Measurements from ENCODE around the gene RNF151. TPM values are rescaled to one million over a fixed set of nuclear protein-coding genes. Genes with fewer than 3 reads are reported as not detected.

RNF151 gene
- total and polyA plus RNA-seq, 2 of the 13 experiments (the other 11 are each of a cell fraction or from before 2014, with no cell fraction given) = not detected

GRCh38 chr16:1982013-1982433 lies 15.4 kb downstream of the RNF151 start (continued):
- TF ChIP-seq ARID4A (CRISPR knock-in tag; IDR thresholded peaks at IDR 0.05; ENCODE audit: borderline replicate concordance) = 0 out of 2 replicates have a peak, but pooled peaks have one; percentile 17
- no peak for TF ChIP-seq ZZZ3 (CRISPR knock-in tag; IDR thresholded peaks at IDR 0.05; ENCODE audit: borderline replicate concordance)

- Histone ChIP-seq H4K20me1 (ENCODE audit: insufficient read depth, low read length) (no peaks in the 10 kb centered on the region), H3K36me3 (replicated peaks in 1 of 2; ENCODE audit: control insufficient read depth in 1 of 2, insufficient read depth in 2 of 2, low read length in 2 of 2) (peaks cover 12 to 21% of the 10 kb centered on the region in 2 experiments; a peak in 4 of 5 replicates), H3K27ac (ENCODE audit: extremely low read length, insufficient read depth, low read length) (peak overlapping the region; percentile 97), H2AFZ (ENCODE audit: low read length) (no peak overlapping the region), H3K27me3 (ENCODE audit: control insufficient read depth in 1 of 2, insufficient read depth in 2 of 2, low read length in 2 of 2) (no peaks in the 10 kb centered on the region), H3K9me3 (ENCODE audit: low read length) (no peaks in the 10 kb centered on the region), H3K4me3 (replicated peaks in 1 of 3; ENCODE audit: insufficient read depth in 1 of 3, low read depth in 2 of 3, low read length in 3 of 3) (peak overlapping the region; percentile 65 to 84 (median 81); a peak in 5 of 6 replicates), H3K9ac (ENCODE audit: insufficient read depth, low read depth, low read length) (peak overlapping the region; percentile 64), H3K79me2 (ENCODE audit: insufficient read depth, low read length) (peaks cover 13% of the 10 kb centered on the region), H3K4me1 (ENCODE audit: insufficient read depth, low read length) (peaks cover 47% of the 10 kb centered on the region), H3K4me2 (ENCODE audit: low read depth, low read length) (peak overlapping the region; percentile 91)
- BruUV-seq (replicated peaks) = no TSS peak
- intact Hi-C loops (cut with micrococcal nuclease; ENCODE audit: unreplicated experiment) (no loop called here), in situ Hi-C loops (cut with HindIII; ENCODE audit: extremely low pct_ligation_motif_present, low pct_unique_long_range_greater_than_20kb) (no loop called here)
- WGBS (ENCODE audit: low lambda C conversion rate) = 48% methylated on average over 13 of the region's 19 CpGs
- DNase-seq (ENCODE audit: low spot score) (no peak), ATAC-seq (no peak), FAIRE-seq (no peak)
- CTCF ChIA-PET (ENCODE audit: low intra/inter-chr PET ratio, low total read pairs) = interaction anchor here (1.2 kb wide), 1 partner anchor 21 kb away, joined by 4 read pairs; no protein-coding TSS in a partner anchor
- POLR2A ChIA-PET = interaction anchor here (0.6 to 6.8 kb wide), 4 partner anchors 11 to 757 kb away, joined by 3 to 62 read pairs (median 14); partner anchors contain the start of gene RPS2
- TF ChIP-seq KDM5A (IDR thresholded peaks at IDR 0.05; ENCODE audit: borderline replicate concordance, low read length) (no peak), ISL2 (CRISPR knock-in tag; IDR thresholded peaks at IDR 0.05) (no peak), ZNF883 (CRISPR knock-in tag; IDR thresholded peaks at IDR 0.05; ENCODE audit: not compliant biosample characterization) (no peak), POLR2AphosphoS5 (IDR thresholded peaks at IDR 0.05; ENCODE audit: low read depth, low read length) (no peak), STAT5B (CRISPR knock-in tag; IDR thresholded peaks at IDR 0.05) (no peak), ZNF703 (CRISPR knock-in tag; IDR thresholded peaks at IDR 0.05; ENCODE audit: borderline replicate concordance) (no peak), BRCA1 (CRISPR knock-in tag; IDR thresholded peaks at IDR 0.05) (no peak), ZNF740 (CRISPR knock-in tag; IDR thresholded peaks at IDR 0.05) (no peak), ZNF17 (CRISPR knock-in tag; IDR thresholded peaks at IDR 0.05) (no peak), TFAP4 (IDR thresholded peaks at IDR 0.05; ENCODE audit: borderline replicate concordance, low read depth) (no peak), ZMYM3 (CRISPR knock-in tag; IDR thresholded peaks at IDR 0.05) (peak; percentile 51; the same call in 1 of the 2 replicates), ZNF567 (CRISPR knock-in tag; IDR thresholded peaks at IDR 0.05; ENCODE audit: borderline replicate concordance) (no peak), ZFP1 (CRISPR knock-in tag; IDR thresholded peaks at IDR 0.05) (no peak), ZNF343 (CRISPR knock-in tag; IDR thresholded peaks at IDR 0.05) (no peak), ZNF12 (CRISPR knock-in tag; IDR thresholded peaks at IDR 0.05) (no peak)
Observed at GRCh38 chr16:1982991-1983543, 16.4 kb downstream of the RNF151 start.

Measured in HepG2 (cell line).